Muscle layer of duodenum (tissue), 2 donors: Measurements from ENCODE around the gene ATP2A2.
"Not testable (repeated sequence)": the region's sequence is repeated elsewhere in the genome, so short reads cannot be mapped to it uniquely, and the experiment has no call there.

ENCODE experiments used
- H3K27ac ChIP-seq: one replicate; pipeline ENCODE4 v1.7.0; 2013; ENCODE audit warnings: mild to moderate bottlenecking, low read length
- H3K27me3 ChIP-seq: one replicate; pipeline ENCODE4 v1.7.0; 2013; ENCODE audit warnings: low read depth, mild to moderate bottlenecking, control low read depth, low read length
- H3K36me3 ChIP-seq, 2 donors: one replicate each; pipeline ENCODE4 v1.7.0; 2013; ENCODE audit warnings: low read length in 2 of 2, control low read depth in 1 of 2, mild to moderate bottlenecking in 1 of 2; ENCODE audit not compliant: insufficient read depth in 2 of 2, control insufficient read depth in 1 of 2
- H3K4me1 ChIP-seq, 2 donors: one replicate each; pipeline ENCODE4 v1.7.0; 2013; ENCODE audit warnings: low read length in 2 of 2, mild to moderate bottlenecking in 2 of 2, control low read depth in 1 of 2, moderate library complexity in 1 of 2; ENCODE audit not compliant: insufficient read depth in 2 of 2, control insufficient read depth in 1 of 2
- H3K4me3 ChIP-seq, 2 donors: one replicate each; pipeline ENCODE4 v1.7.0; 2013; ENCODE audit warnings: low read length in 2 of 2, low read depth in 1 of 2, mild to moderate bottlenecking in 1 of 2
- H3K9me3 ChIP-seq, 2 donors: one replicate each; pipeline ENCODE4 v1.7.0; 2013; ENCODE audit warnings: low read length in 2 of 2, control low read depth in 1 of 2, mild to moderate bottlenecking in 1 of 2; ENCODE audit not compliant: control insufficient read depth in 1 of 2
- donor health status: healthy.

The ATP2A2 gene

DNA sequence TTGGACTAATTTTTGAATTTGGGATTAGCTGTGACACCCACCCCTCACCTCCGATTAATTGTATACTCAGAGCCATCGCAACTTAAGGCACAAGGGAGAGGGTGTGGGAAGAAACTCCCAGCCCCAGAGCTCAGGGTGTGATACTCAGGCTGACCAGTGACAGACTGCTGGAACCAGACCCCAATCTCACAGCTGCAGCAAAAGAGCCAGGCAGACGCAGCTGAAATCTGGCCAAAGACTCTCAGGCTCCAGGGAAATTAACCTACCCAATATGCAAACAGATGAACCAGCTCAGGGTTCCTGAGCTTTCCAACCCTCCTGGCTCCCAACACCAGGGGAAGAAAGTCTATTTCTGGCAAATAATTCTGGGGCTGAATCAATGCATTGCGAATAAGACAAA, 92.0 kb downstream of the ATP2A2 start:
- peaks cover 39 to 44% of the 10 kb centered on the region in 2 donors for H3K36me3 ChIP-seq
- H3K4me3 ChIP-seq = no peak overlapping the region
- H3K9me3 ChIP-seq = no peaks in the 10 kb centered on the region
- peaks cover 0 to 40% of the 10 kb centered on the region in 2 donors for H3K4me1 ChIP-seq
- H3K27ac ChIP-seq = peak overlapping the region; percentile 54
- no peaks in the 10 kb centered on the region for H3K27me3 ChIP-seq

DNA sequence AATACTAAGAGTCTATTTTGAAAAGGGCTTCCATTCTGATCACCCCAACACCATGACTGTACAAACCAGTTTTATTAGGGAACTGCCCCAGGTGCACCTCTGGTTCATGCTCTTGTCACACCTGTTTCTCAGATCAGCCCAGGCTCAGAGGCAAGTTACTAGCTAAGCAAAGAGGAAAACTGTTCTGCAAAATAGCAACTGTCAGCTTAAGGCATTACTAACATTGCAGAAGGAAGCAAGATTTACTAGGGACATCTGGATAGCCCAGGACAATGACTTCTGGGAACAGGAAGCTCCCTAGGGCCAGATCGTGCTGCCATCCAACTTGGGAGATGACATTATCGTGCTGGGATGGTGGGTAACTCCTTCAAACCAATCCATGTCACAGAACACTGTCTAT, 92.4 kb downstream of the ATP2A2 start:
- Histone ChIP-seq H3K4me1 (peaks cover 0 to 40% of the 10 kb centered on the region in 2 donors), H3K27me3 (no peaks in the 10 kb centered on the region), H3K9me3 (no peaks in the 10 kb centered on the region), H3K4me3 (no peak overlapping the region), H3K27ac (peak overlapping the region; percentile 54), H3K36me3 (peaks cover 41 to 48% of the 10 kb centered on the region in 2 donors)

DNA sequence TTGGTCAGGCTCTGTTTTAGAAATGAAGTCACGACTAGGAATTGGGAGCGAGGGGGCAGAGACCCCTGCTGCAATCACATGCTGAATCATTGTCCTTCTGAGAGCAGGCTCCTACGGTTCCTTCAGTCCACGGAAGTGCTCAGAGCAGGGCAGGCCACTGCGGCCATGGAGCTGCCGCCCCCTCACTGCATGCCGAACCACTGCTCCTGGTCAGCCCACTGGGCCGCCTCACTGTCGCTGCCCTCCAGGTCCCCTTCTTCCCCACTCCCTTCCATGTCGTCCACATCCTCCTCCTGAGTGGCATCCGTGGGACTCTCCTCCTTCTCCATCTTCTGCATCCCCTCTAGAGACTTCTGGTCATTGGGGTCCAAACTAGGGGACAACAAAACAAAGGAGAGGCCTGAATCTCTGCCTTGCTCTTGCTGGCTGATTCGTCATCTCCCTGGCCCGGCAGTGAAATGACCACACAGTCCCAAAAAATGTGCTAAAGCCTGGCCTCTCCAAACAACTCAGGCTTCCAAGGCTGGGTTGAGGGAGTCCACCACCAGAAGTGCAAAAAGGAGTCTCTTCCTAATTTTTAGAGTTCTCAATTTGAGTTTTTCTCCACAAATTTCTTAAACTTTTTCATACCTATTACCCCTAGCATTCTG, 93.0 kb downstream of the ATP2A2 start:
- Histone ChIP-seq H3K36me3 (peaks cover 45 to 51% of the 10 kb centered on the region in 2 donors), H3K27ac (peak overlapping the region; percentile 54), H3K27me3 (no peaks in the 10 kb centered on the region), H3K4me3 (no peak overlapping the region), H3K9me3 (no peaks in the 10 kb centered on the region), H3K4me1 (peaks cover 0 to 40% of the 10 kb centered on the region in 2 donors)

DNA sequence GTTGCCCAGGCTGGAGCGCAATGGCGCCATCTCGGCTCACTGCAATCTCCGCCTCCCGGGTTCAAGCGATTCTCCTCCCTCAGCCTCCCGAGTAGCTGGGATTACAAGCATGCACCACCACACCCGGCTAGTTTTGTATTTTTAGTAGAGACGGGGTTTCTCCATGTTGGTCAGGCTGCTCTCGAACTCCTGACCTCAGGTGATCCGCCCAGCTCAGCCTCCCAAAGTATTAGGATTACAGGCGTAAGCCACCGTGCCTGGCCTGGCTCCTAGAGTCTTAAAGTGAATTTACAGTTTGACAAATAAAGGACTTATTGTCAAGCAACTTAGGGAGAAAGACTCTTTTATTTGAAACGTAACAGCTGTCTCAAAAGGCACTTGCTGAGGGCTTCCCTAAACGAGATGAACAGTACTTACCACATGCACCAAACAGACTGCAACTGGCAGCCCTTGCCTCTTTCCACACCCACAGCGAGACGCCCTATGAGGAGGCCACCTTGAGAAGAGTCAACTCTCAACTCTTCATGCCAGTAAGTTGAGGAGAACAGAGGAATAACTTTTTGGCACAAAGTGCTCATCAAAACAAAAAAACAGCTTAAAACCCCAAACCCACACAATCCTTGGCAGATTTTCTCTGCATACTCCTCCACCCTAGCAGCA, 97.2 kb downstream of the ATP2A2 start:
- not testable (repeated sequence) for H3K27me3 ChIP-seq, H3K27ac ChIP-seq, H3K4me3 ChIP-seq, H3K9me3 ChIP-seq
- Histone ChIP-seq H3K4me1 (peaks cover 0 to 14% of the 10 kb centered on the region in 2 donors), H3K36me3 (peaks cover 55 to 57% of the 10 kb centered on the region in 2 donors)

DNA sequence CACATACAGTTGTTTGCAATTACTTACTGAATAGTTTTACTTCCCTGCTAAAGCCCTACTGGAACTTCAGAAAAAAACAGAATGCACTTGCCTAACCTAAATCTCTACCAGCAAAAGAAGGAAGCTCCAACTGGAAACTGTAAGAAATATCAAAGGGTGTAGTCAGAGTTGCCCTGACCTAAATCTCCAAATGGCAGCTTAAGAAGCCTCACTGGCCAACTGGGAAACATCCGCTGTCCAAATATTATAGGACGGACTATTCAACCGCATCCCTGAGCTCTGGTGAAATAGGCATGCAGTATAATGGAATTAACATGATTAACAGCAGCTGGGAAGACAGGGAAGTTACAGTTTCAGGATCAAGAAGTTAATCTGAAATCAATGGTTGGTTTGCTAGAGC, 98.2 kb downstream of the ATP2A2 start:
- Histone ChIP-seq H3K9me3 (no peaks in the 10 kb centered on the region), H3K4me3 (no peak overlapping the region), H3K4me1 (peaks cover 0 to 5% of the 10 kb centered on the region in 2 donors), H3K27me3 (no peaks in the 10 kb centered on the region), H3K36me3 (peaks cover 50 to 52% of the 10 kb centered on the region in 2 donors), H3K27ac (no peak overlapping the region)

DNA sequence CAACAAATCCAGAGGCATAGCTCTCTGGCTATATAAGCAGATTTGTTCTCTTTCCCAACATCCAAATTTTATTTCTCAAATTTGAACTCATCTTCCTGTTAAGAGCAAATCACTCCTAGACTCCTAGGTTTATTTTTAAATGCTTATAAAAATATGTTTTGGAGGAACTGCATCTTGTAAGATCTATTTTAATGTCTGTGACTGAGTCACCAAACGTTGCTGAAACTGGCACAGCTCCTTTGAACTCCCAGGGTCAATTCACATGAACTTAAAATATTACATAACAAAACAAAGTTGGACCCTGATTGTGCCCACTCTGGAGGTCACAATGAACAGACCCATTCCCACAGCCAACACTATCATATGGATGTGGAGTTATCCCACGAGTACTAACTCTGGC, 98.6 kb downstream of the ATP2A2 start:
- Histone ChIP-seq H3K9me3 (no peaks in the 10 kb centered on the region), H3K4me1 (peaks cover 0 to under 1% of the 10 kb centered on the region in 2 donors), H3K36me3 (peaks cover 50 to 52% of the 10 kb centered on the region in 2 donors), H3K27ac (no peak overlapping the region), H3K27me3 (no peaks in the 10 kb centered on the region), H3K4me3 (no peak overlapping the region)

DNA sequence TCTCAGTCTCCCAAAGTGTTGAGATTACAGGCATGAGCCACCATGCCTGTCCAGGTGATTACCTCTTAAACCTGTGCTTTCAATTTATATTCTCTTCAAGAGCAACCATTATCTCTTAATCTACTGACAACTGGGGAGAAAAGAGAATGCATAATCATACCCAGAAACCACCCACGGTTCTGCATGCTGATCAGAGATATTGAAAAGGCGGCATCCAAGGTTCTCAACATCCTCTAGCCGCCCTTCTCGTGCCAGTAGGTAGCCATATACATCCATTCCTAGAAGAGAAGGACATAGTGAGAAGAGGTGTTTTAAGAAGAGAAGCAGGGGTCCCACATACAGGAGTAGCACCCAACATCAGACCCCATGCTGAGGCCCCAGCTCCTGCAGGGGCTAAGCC, 101.6 kb downstream of the ATP2A2 start:
- H3K9me3 ChIP-seq = no peaks in the 10 kb centered on the region

More for the DNA sequence above, 101.6 kb downstream of the ATP2A2 start:
- Histone ChIP-seq H3K4me1 (no peaks in the 10 kb centered on the region), H3K27ac (no peak overlapping the region), H3K36me3 (peaks cover 41 to 59% of the 10 kb centered on the region in 2 donors), H3K27me3 (no peaks in the 10 kb centered on the region), H3K4me3 (no peak overlapping the region)
